Spleen (tissue), 11 donors: Measurements from ENCODE around the gene DLG2. TPM values are rescaled to one million over a fixed set of nuclear protein-coding genes. Genes with fewer than 3 reads are reported as not detected.
"Not testable (repeated sequence)": the region's sequence is repeated elsewhere in the genome, so short reads cannot be mapped to it uniquely, and the experiment has no call there.

Experiments
- DNase-seq: peaks from one replicate; pipeline ENCODE4 v3.0.0-alpha.2; 2020
- H3K27ac ChIP-seq, 8 donors: fragments of 200-600 bp; sonication (generic) in 7 of 8; 1 replicate in 4 of 8; 2 replicates in 4 of 8; pipeline versions ENCODE4 v1.5.0 to v1.8.0; 2016 to 2021; ENCODE audit warnings: inconsistent platforms in 4 of 8, mild to moderate bottlenecking in 4 of 8, moderate library complexity in 1 of 8
- H3K27me3 ChIP-seq, 7 donors: fragments of 200-600 bp; sonication (generic) in 6 of 7; replicated peaks in 1 of 7; 1 replicate in 4 of 7; 2 replicates in 3 of 7; pipeline versions ENCODE4 v1.5.0 to v1.8.0; 2016 to 2021; ENCODE audit warnings: inconsistent platforms in 3 of 7, mild to moderate bottlenecking in 1 of 7
- H3K36me3 ChIP-seq, 6 donors: fragments of 200-600 bp; sonication (generic) in 5 of 6; 1 replicate in 4 of 6; 2 replicates in 2 of 6; pipeline versions ENCODE4 v1.5.0 to v1.8.0; 2016 to 2021; ENCODE audit warnings: inconsistent platforms in 2 of 6
- H3K4me1 ChIP-seq, 6 donors: fragments of 200-600 bp; sonication (generic) in 5 of 6; 1 replicate in 3 of 6; 2 replicates in 3 of 6; pipeline versions ENCODE4 v1.5.0 to v1.8.0; 2016 to 2021; ENCODE audit warnings: inconsistent platforms in 3 of 6
- H3K4me3 ChIP-seq, 8 donors: fragments of 200-600 bp; sonication (generic) in 7 of 8; 1 replicate in 4 of 8; 2 replicates in 4 of 8; pipeline versions ENCODE4 v1.5.0 to v1.8.0; 2016 to 2021; ENCODE audit warnings: inconsistent platforms in 4 of 8, mild to moderate bottlenecking in 4 of 8, moderate library complexity in 2 of 8
- H3K9me3 ChIP-seq, 8 donors: fragments of 200-600 bp; sonication (generic) in 7 of 8; 1 replicate in 4 of 8; 2 replicates in 4 of 8; pipeline versions ENCODE4 v1.5.0 to v1.8.0; 2016 to 2021; ENCODE audit warnings: inconsistent platforms in 4 of 8
- POLR2A ChIP-seq, 3 donors: fragments of 450-650 bp; IDR thresholded peaks; one replicate each; pipeline ENCODE4 v1.5.1; 2017; ENCODE audit warnings: antibody characterized with exemption in 3 of 3, mild to moderate bottlenecking in 1 of 3
- POLR2AphosphoS5 ChIP-seq, 3 donors: sonication (generic); formaldehyde crosslinking; IDR thresholded peaks; one replicate each; pipeline ENCODE4 v1.5.1; 2017; ENCODE audit warnings: antibody characterized with exemption in 3 of 3
- WGBS, 5 donors: extraction: QIAGEN DNeasy Blood & Tissue Kit in 3 of 5; methylation state at CpG; one replicate each; pipeline versions ENCODE4 v1.1.5 to v1.1.7; 2013 to 2018; 5-methylcytosine and 5-hydroxymethylcytosine counted together
- intact Hi-C: fragments of 100-400 bp; cut with DNase I; formaldehyde crosslinking; loops from one replicate; pipeline ENCODE4 v1.15.0; 2023; ENCODE audit warnings: low total_unique reads
- polyA plus RNA-seq, 3 donors: library from polyadenylated mRNA; stranded (reverse); fragments of 200-250 nt; gene quantifications; one replicate each; pipeline ENCODE4 v1.2.1, GENCODE V29; 2013
- total RNA-seq, 7 donors: library from RNA; depleted of rRNA in 3 of 7; stranded (reverse); fragments of >200 nt in 3 of 7; fragmentation: NEBNext Ultra II Directional in 4 of 7; extraction: Animal tissue kit (Norgen Biotek cat#: 25700) in 4 of 7; gene quantifications; one replicate each; pipeline versions ENCODE4 v1.1.0 to v1.2.1, GENCODE V29; 2016 to 2021
- TF ChIP-seq, protein P1 (sequence below), 11 experiments: fragments of 200-600 bp in 7 of 11; fragments of 450-650 bp in 4 of 11; sonication (generic) in 4 of 11; IDR thresholded peaks in 8 of 11; conservative IDR thresholded peaks in 3 of 11; 1 replicate in 7 of 11; 2 replicates in 4 of 11; pipeline versions ENCODE4 v1.4.0 to v1.8.0; 2016 to 2021; ENCODE audit warnings: antibody characterized with exemption in 11 of 11, inconsistent platforms in 4 of 11, mild to moderate bottlenecking in 1 of 11
- donor health status: healthy with polysubstance abuse.
- donor health status: DM: no; HTN: no; CAD: no; lungs with moderate emphysema.
- donor health status: DM: no; HTN: no; CAD: no.
- donor health status: Bipolar disorder and iron deficiency.
- donor health status: healthy.
- donor health status: DM: no; HTN: no; CAD: no.
- donor health status: DM: yes; HTN: yes; CAD: no.

DLG2 gene
- total and polyA plus RNA-seq, 10 donors = 0.43 to 12.7 (median 7.9) TPM

GRCh38 chr11:85379066-85379465, 248.1 kb downstream of the DLG2 start:
- intact Hi-C loops = no loop called here
- DNase-seq = no peak
- TF ChIP-seq, protein P1, sequence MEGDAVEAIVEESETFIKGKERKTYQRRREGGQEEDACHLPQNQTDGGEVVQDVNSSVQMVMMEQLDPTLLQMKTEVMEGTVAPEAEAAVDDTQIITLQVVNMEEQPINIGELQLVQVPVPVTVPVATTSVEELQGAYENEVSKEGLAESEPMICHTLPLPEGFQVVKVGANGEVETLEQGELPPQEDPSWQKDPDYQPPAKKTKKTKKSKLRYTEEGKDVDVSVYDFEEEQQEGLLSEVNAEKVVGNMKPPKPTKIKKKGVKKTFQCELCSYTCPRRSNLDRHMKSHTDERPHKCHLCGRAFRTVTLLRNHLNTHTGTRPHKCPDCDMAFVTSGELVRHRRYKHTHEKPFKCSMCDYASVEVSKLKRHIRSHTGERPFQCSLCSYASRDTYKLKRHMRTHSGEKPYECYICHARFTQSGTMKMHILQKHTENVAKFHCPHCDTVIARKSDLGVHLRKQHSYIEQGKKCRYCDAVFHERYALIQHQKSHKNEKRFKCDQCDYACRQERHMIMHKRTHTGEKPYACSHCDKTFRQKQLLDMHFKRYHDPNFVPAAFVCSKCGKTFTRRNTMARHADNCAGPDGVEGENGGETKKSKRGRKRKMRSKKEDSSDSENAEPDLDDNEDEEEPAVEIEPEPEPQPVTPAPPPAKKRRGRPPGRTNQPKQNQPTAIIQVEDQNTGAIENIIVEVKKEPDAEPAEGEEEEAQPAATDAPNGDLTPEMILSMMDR (IDR thresholded peaks at IDR 0.05 in 8 of 11, conservative IDR thresholded peaks at IDR 0.05 in 3 of 11) = no peak
- no peak for TF ChIP-seq POLR2AphosphoS5 (IDR thresholded peaks at IDR 0.05)
- no peak for TF ChIP-seq POLR2A (IDR thresholded peaks at IDR 0.05)

GRCh38 chr11:85377901-85378300, 249.2 kb downstream of the DLG2 start:
- intact Hi-C loops = no loop called here
- Histone ChIP-seq H3K36me3 (no peaks in the 10 kb centered on the region), H3K9me3 (peaks cover 0 to 47% (median 23%) of the 10 kb centered on the region in 8 donors), H3K4me3 (no peak overlapping the region), H3K27me3 (no peaks in the 10 kb centered on the region), H3K4me1 (no peaks in the 10 kb centered on the region), H3K27ac (no peak overlapping the region)
- DNase-seq = no peak
- TF ChIP-seq POLR2AphosphoS5 (IDR thresholded peaks at IDR 0.05) = no peak
- TF ChIP-seq, protein P1 (IDR thresholded peaks at IDR 0.05 in 8 of 11, conservative IDR thresholded peaks at IDR 0.05 in 3 of 11) = no peak
- no peak for TF ChIP-seq POLR2A (IDR thresholded peaks at IDR 0.05)

More at GRCh38 chr11:85379066-85379465, 248.1 kb downstream of the DLG2 start:
- no peak overlapping the region for H3K27ac ChIP-seq
- no peaks in the 10 kb centered on the region for H3K27me3 ChIP-seq
- no peaks in the 10 kb centered on the region for H3K36me3 ChIP-seq
- H3K4me1 ChIP-seq = no peaks in the 10 kb centered on the region
- no peak overlapping the region for H3K4me3 ChIP-seq
- H3K9me3 ChIP-seq = peaks cover 0 to 48% (median 21%) of the 10 kb centered on the region in 8 donors
- 80 to 88% (median 84%) methylated on average over 2 of the region's 2 CpGs for WGBS, 5 donors

DNA sequence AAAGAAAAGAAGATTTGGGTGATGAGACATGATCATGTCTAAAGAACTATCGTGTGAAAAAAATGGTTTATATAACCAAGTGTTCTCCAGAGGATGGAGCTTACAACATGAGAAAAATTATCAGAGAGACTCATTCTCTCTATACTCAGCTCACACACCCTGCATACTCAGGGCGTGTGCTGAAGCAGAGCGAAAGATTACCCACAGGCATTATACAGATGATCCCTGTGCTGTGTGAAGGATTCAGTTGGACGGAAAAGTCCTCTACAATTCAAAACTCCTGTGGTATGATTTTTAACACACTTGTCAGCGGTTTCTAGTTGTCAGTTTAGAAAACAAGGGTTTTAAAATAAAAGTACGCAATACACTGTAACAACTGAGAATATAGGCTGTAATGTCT, 267.3 kb downstream of the DLG2 start:
- H3K9me3 ChIP-seq = peaks cover 0 to 6% (median 0%) of the 10 kb centered on the region in 8 donors
- no peaks in the 10 kb centered on the region for H3K27me3 ChIP-seq
- WGBS, 5 donors = 87 to 97% (median 93%) methylated on average over 6 of the region's 6 CpGs
- TF ChIP-seq, protein P1 (IDR thresholded peaks at IDR 0.05 in 8 of 11, conservative IDR thresholded peaks at IDR 0.05 in 3 of 11) = no peak
- TF ChIP-seq POLR2A (IDR thresholded peaks at IDR 0.05) = no peak
- no peak for TF ChIP-seq POLR2AphosphoS5 (IDR thresholded peaks at IDR 0.05)
- H3K27ac ChIP-seq = no peak overlapping the region
- peaks cover 0 to 3% (median 0%) of the 10 kb centered on the region in 6 donors for H3K4me1 ChIP-seq
- H3K4me3 ChIP-seq = no peak overlapping the region
- no peak for DNase-seq
- intact Hi-C loops = no loop called here
- H3K36me3 ChIP-seq = no peaks in the 10 kb centered on the region

- DNase-seq = no peak
- Histone ChIP-seq H3K36me3 (no peaks in the 10 kb centered on the region), H3K9me3 (peaks cover 0 to 10% (median 4%) of the 10 kb centered on the region in 8 donors), H3K4me1 (no peaks in the 10 kb centered on the region), H3K27ac (no peak overlapping the region), H3K27me3 (no peaks in the 10 kb centered on the region), H3K4me3 (no peak overlapping the region)
- intact Hi-C loops = no loop called here
- TF ChIP-seq, protein P1 (IDR thresholded peaks at IDR 0.05 in 8 of 11, conservative IDR thresholded peaks at IDR 0.05 in 3 of 11) = no peak
- TF ChIP-seq POLR2AphosphoS5 (IDR thresholded peaks at IDR 0.05) = no peak
- no peak for TF ChIP-seq POLR2A (IDR thresholded peaks at IDR 0.05)
These were observed 271.2 kb downstream of the DLG2 start for GRCh38 chr11:85355921-85356320.

DNA sequence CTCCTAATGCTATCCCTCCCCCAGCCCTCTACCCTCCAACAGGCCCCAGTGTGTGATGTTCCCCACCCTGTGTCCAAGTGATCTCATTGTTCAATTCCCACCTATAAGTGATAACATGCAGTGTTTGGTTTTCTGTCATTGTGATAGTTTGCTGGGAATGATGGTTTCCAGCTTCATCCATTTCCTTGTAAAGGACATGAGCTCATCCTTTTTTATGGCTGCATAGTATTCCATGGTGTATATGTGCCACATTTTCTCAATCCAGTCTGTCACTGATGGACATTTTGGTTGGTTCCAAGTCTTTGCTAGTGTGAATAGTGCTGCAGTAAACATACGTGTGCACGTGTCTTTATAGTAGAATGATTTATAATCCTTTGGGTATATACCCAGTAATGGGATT, 277.6 kb downstream of the DLG2 start:
- peaks cover 0 to 47% (median 24%) of the 10 kb centered on the region in 8 donors for H3K9me3 ChIP-seq
- H3K27ac ChIP-seq, DNase-seq, H3K36me3 ChIP-seq, H3K4me3 ChIP-seq, H3K27me3 ChIP-seq, intact Hi-C loops, H3K4me1 ChIP-seq: not testable (repeated sequence)
- 96 to 98% (median 98%) methylated on average over 2 of the region's 2 CpGs for WGBS, 5 donors
